ENCODE data around the gene RELA.
A peak's percentile ranks its signal among the peaks of the same experiment; 100 is the strongest.
"Not testable (repeated sequence)": the region's sequence is repeated elsewhere in the genome, so short reads cannot be mapped to it uniquely, and the experiment has no call there.

The RELA gene

GRCh38 chr11:65649656-65650546, 12.8 kb downstream of the RELA start:
- DNase-seq (ENCODE audit: low read depth in 2 of 2), result no peak

GRCh38 chr11:65648997-65649493, 13.7 kb downstream of the RELA start:
- DNase-seq (ENCODE audit: low read depth in 2 of 2), result no peak

GRCh38 chr11:65646958-65647701, 15.6 kb downstream of the RELA start:
- no peak for DNase-seq (ENCODE audit: low read depth in 2 of 2)

GRCh38 chr11:65646288-65646957, 16.3 kb downstream of the RELA start:
- no peak for DNase-seq (ENCODE audit: low read depth in 2 of 2)

- no peak for DNase-seq (ENCODE audit: low read depth in 2 of 2)
These were observed 17.0 kb downstream of the RELA start for GRCh38 chr11:65645710-65646109.

GRCh38 chr11:65644837-65645236, 17.9 kb downstream of the RELA start:
- DNase-seq (ENCODE audit: low read depth in 2 of 2), result no peak

GRCh38 chr11:65643971-65644370, 18.7 kb downstream of the RELA start:
- DNase-seq (ENCODE audit: low read depth in 2 of 2), result no peak

- no peak for DNase-seq (ENCODE audit: low read depth in 2 of 2)
These were observed 20.6 kb downstream of the RELA start for GRCh38 chr11:65642014-65642671.

- no peak for DNase-seq (ENCODE audit: low read depth in 2 of 2)
These were observed 21.3 kb downstream of the RELA start for GRCh38 chr11:65641297-65642013.

- DNase-seq (ENCODE audit: low read depth in 2 of 2), result no peak
These were observed 22.0 kb downstream of the RELA start for GRCh38 chr11:65640483-65641296.

GRCh38 chr11:65639623-65640482, 22.9 kb downstream of the RELA start:
- no peak for DNase-seq (ENCODE audit: low read depth in 2 of 2)

GRCh38 chr11:65639228-65639597, 23.5 kb downstream of the RELA start:
- not testable (repeated sequence) for DNase-seq (ENCODE audit: low read depth in 2 of 2)

GRCh38 chr11:65637794-65638419, 24.8 kb downstream of the RELA start, which contains the start of gene SIPA1:
Gene SIPA1 (plus strand): TSS chr11:65638101. CDS start chr11:65640922, 2,821 bp downstream.
- DNase-seq (ENCODE audit: low read depth in 2 of 2), result peak in 1 of 2 experiments; percentile 24

- no peak for DNase-seq (ENCODE audit: low read depth in 2 of 2)
These were observed 25.6 kb downstream of the RELA start for GRCh38 chr11:65637032-65637557.

GRCh38 chr11:65636108-65637031, 26.3 kb downstream of the RELA start:
- DNase-seq (ENCODE audit: low read depth in 2 of 2), result no peak

GRCh38 chr11:65634905-65635731, 27.6 kb downstream of the RELA start:
- DNase-seq (ENCODE audit: low read depth in 2 of 2), result no peak

Data from fibroblast of skin of left biceps (primary cell).